HG02840 (cell line): ENCODE measurements around the gene IL1RAP.

ENCODE experiments used
- ATAC-seq: cut with Tn5 transposase; IDR thresholded peaks from one replicate; pipeline ENCODE4 v1.9.1; 2021; ENCODE audit warnings: mild to moderate bottlenecking, moderate library complexity, moderate number of reproducible peaks; ENCODE audit not compliant: unreplicated experiment, low FRiP score

The IL1RAP gene

DNA sequence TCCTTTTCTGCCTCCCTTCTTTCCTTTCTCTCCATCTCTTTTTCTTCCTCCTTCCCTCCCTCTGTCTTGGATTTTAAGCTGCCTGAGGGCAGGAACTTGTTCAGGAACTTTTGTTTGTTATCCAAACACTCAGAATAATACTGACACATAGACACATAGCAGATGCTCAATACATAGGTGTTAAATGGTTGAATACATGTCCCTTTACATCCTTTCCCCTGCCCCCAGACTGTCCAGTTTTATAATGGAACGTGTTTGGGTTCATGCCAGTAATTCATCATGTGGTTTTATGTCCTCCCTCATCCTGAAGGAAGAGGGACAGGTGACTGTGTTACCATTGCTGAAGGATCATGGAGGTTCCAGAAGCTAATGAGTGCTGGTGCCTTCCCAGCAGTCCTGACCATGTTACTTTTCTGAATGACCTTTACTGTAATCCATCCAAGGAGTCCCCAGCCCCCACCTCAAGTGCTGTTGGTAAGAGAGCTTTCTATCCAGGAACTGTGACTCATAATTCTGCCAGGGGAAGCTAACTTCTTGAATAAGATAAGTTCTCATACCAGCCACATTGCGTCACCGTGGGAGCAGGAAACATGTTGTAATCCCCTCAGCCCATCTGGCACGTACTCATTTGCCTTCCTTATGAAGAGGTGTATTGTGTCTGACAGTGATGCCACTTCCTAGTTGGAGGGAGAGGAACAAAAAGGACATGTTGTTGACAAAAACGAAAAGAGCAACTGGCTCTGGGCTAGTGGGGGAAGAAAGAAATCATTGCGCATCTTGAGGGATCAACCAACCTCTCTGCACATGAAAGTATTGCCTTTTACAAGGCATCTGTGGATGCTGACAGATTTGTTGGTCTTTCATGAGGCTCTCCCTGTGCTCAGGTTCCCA is 52.4 kb downstream of the IL1RAP start:
- no peak for ATAC-seq

DNA sequence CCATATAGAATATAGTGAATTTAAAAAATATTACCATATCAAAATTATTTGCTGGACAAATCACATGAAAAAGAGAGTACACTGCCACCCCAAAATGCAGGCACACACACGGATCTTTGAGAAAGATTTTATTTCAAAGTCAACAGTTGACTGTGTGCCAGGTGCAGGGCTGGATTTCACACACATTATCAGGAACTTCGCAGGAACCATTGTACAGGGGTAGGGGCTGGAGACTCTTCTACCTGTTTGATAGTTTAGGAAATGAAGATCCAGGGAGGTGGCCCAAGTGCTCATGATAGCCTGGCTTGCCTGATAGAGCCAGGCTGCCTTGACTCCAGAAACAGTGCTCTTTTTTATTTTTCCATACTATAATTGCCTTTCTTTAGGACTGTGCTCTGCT is 54.2 kb downstream of the IL1RAP start:
- no peak for ATAC-seq

DNA sequence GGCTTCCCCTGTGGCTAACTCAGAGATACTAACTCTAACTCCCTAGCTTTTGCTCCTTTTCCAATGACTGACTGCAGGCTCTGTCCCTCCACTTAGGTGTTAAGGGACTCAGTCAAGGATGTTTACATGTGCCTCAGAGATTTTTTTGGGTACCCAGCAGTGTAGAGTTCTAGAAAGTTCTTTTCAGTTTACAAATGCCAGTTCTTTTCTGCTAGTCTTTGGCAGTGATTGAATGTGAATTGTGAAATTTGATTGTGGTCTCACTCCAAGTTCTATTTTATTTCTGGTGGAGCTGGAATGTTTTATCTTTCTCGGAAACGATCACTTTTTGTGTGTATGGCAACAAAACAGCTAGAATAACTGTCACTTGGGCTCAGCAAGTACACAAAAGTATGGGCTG is 60.6 kb downstream of the IL1RAP start:
- ATAC-seq = no peak

DNA sequence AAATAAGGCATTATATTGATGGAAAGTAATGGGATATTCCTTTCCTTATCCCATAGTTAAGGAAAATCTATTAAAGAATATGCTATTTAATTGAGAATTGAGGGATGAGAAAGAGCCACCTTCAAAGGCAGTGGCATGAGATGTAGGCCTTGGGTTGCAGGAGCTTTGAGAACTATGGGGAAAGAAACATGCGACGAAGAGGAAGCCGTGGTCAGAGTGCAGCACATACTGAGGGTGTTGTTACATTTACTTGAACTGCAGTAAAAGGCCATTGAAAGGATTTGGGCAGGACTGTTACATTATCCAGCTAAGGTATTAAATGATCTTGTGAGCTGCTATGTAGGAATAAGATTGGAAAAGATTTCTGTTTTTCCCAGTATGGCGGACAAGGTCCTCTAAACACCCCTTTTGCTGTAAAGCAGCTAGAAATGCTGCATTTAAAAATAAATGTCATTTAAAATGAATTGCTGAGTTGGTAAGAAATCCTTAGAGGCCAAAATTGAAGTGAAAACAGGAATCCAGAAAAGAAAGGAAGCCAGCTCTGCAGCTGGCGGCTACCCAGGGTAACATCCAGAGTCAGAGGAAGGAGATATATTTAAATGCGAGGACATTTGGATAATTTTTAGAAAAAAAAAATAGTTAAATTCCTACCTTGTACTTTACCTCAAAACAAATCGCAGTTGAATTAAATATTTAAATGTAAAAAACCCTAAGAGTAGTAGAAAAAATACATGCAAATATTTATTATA is 61.7 kb downstream of the IL1RAP start:
- ATAC-seq = no peak

DNA sequence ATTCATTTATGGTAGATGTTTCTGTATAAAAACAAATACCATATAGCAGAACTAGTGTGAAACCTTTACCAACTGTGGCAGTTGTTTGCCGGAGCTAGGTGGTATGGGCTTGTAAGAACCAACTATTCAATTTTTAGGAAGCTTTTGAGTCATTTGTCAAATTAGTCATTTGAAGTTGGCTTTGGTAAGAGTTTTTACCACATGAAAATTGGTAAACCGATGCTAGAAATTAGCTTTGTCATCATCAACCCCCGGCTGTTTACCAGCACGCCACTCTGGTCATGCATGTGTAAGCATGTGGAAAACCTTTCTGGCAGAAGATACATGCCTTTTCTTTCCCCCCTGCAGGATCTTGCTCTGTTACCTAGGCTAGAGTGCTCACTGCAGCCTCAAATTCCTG is 63.3 kb downstream of the IL1RAP start:
- no peak for ATAC-seq

DNA sequence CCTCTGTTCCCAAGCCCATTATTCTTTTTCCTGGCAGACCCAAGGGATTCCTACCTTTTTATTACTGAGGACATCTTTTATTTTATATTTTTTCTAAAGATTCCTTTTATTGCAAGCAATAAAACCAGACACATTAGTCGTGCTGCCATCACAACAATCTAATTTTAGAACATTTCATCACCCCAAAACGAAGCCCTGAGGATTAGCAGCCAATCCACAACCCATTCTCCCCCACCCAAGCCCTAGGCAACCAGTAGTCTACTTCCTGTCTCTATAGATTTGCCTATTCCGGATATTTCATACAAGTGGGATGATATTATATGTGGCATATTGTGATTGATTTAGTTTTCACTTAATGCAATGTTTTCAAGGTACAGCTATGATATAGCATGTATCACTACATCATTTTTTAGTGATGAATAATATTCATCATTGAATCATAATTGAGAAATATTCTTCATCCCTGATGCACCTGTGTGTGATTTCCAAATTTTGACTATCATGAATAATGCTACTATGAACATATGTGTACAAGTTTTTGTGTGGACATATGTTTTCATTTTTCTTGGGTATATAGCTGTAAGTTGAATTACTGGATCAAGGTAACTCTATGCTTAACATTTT is 65.7 kb downstream of the IL1RAP start:
- no peak for ATAC-seq

DNA sequence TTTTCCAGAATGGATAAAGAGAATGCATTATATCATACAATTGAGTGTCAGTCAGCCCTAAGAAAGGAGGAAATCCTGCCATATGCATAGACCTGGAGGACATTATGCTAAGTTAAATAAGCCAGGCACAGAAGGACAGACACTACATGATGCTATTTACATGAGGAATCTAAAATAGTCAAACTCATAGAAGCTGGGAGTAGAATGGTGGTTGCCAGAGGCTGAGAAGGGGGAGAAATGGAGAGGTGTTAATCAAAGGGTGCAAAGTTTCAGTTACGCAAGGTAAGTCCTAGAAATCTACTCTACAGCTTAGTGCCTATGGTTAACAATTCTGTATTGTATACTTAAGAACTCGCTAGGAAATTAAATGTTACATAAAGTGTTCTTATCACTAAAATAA is 66.5 kb downstream of the IL1RAP start:
- ATAC-seq = no peak

DNA sequence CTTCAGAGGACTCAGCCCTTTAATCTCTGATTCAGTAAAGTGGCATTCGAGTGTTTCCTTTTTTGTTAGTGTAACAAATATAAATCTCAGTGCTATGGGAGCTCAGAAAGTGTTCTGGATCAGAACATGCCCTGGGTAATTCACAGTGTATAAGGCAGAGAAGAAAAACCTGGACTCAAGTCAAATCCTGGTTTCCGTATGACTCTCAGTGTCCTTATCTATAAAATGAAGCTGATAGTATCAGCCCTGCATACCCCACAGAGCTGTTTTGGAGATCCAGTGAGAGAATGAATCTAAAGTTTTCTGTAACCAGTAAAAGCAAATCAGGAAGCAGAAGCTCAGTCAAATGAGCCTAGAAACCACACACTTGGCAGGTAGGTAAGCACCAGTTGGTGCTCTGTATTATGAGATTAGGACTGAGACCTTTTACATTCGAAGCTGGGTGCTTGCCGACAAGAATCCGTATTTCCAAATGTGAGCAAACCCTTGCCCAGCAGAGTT is 67.2 kb downstream of the IL1RAP start:
- ATAC-seq = no peak

DNA sequence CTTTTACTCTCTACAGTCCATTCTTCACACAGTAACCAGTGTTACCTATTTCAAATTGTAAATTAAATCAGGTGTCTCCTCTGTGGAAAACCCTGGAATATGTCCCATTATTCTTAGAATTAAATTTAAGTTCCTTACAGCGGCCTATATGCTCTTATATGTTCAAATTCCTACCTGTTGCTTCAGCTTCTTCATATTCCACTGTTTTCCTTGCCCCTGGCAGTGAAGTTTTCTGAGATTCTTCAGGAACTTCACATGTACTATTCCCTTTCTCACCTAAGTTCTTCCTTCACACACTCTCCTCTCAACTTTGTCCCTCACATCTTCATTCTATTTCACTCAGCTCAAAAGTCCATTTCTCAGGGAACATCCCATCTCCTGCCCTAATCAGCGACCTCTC is 68.8 kb downstream of the IL1RAP start:
- no peak for ATAC-seq

DNA sequence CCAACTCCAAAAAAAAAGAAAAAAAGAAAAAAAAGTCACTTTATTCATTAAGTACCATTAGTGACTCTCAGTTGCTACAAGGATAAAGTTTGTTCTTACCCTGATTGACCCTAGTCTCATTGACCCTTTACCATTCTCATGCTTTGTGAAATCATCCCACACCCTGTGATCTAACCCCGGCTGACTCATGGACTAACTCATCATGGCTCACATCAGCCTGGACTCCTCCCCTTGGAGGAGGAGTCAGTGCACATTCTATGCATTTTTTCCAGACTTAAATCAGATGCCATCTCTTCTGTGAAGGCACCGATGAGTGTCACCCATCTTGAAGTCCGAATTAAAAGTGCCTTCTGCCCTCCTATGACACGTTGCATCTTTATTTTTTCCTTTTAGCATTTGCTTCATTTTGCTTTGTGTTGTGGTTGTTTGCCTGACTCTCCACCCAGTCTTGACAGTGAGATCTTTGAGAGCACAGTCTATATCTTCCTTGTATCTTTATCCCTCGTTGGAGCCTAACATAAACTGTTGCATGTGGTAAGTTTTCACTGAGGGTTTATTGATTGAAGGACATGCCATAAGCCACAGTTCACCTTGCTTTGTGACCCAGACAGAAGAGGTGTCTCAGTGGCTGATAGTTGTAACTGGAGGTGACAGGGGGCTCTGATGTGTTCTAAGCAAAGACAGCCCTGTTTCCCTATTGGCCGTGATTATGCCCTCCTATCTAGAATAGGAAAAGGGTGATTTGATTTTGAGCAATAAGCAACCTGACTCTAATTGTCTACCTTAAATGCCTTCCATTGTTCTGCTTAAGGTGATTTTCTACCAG is 72.1 kb downstream of the IL1RAP start:
- peak; percentile 23 for ATAC-seq

DNA sequence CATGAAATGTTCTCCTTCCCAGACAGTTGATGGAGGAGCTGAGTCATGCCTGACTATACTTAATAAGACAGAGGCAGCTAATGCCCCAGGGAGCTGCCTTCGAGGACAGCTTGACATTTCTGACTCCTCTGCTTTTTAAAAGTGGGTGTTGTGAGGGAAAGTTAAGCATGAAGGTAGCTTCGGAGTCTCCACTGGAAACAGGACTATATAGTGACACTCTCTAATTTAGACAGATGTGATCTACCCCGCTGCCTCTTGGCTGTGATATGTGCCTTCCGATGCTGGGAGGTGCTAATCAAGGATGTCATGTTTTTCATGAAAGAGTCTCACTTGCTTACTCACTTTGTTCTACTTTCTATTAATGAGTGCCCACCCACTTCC is 72.7 kb downstream of the IL1RAP start:
- ATAC-seq = peak; percentile 86

DNA sequence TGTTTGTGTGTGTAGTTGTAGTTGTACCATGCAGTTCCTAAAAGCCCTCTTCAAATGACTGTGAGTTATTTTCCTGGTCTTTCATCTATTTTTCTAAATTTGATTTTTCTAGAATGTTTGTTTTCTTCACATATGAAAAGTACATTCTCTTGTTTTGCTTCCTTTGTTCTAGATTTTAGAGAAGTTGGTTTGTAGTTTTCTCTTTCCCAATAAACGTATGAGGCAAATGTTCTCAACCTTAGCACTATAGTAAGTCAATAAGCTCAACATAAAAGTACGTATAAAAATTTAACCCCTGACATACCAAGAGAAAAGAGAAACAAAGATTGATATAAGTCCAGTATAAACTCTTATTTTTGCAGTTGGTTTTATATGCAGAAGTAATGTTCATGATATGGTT is 74.7 kb downstream of the IL1RAP start:
- ATAC-seq = no peak

DNA sequence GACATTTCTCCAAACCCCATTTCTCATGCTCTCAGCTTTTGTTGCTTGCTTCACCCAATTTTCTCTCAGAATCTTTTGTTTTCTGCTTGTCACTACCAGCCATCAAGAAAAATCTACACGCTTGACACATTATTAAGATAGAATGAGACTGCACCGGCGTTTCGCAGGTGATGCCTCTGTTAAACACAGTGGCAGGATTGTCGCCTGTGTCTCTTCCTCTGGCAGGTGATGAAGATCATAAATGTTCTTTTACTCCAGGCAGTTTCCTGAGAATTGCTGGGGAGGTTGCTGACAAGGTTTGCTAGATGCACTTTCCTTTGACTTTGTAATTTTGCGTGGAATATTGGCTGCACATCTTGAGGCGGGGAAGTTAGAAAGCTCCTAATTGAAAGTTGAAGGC is 75.4 kb downstream of the IL1RAP start:
- ATAC-seq = no peak

DNA sequence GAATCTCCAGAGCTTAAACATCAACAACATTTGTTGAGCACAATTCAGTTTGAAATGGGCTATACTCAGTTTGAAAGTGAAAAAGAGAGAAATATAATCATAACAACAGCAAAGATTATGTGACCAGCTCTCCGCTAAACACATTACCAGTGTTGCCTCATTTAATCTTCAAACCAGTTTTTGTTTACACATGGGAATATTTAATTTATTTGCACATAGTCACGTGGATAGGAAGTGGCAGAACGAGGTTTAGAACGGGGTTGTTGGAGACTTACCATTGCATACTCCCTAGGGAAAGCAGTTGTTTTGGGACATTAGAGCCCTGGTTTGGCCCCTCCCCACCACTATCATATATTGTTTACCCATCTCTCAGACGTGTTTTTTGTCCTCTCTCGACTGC is 77.2 kb downstream of the IL1RAP start:
- no peak for ATAC-seq

DNA sequence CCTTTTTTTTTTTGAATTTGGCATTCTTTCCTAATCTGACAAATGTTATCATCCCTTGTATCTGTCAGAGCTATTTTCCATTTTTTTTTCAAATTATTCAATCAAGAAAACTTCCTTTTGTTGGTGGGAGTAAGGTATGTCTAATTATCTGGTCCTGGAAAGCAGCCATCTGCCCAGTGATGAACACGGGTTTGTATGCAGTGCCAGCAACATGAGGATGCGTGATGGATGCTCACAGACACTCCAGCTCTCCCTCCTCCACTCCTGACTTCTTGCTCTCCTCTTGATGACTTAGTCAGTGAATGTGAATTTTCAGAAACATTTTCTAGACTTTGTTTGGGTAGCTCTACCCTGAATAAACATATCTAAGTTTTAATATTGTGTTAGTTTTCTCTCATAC is 79.2 kb downstream of the IL1RAP start:
- no peak for ATAC-seq

DNA sequence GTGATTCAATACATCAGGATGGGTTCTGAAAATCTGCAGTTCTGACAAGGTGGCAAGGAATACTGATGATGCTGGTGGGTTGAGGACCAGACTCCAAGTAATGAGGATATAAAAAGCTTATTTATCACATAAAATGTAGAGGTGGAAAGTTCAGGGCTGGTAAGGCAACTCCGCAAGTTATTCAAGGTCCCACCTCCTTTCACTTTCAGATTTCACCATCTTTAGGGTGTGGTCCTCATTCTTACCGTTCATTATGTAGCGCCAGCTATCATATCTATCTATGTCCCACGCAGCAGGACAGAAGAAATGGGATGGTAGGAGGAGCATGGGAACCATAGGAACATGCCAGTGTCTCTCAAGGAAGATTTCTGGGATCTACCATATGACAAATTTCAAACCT is 80.3 kb downstream of the IL1RAP start:
- ATAC-seq = no peak

DNA sequence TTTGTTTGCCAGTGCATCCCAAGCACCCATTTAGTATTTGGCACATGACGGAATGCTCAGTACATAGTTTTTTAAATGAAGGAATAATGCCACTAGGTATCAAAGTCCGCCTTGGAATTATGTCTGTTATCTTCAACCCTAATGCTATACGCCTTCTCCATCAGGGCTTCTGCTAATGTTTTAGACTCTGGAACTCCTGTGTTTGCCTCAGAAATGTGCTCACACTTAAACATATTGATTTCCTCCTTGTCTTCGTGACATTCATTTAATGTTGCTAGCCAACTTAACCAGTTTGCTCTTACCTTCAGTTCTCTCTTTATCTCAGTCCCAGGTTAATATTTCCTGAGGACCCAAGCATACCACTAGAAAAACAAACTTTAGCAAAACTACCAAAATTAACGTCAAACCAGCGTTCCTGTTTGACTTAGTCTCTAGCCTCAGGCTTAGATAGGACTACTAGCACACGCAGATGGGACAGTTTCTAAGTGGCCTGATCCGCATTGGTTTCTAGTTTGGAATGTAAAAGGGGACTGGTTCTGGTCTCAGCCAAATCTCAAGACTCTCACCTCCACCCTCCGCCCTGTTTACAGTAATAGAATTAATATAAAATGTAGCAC is 81.4 kb downstream of the IL1RAP start:
- ATAC-seq = no peak

DNA sequence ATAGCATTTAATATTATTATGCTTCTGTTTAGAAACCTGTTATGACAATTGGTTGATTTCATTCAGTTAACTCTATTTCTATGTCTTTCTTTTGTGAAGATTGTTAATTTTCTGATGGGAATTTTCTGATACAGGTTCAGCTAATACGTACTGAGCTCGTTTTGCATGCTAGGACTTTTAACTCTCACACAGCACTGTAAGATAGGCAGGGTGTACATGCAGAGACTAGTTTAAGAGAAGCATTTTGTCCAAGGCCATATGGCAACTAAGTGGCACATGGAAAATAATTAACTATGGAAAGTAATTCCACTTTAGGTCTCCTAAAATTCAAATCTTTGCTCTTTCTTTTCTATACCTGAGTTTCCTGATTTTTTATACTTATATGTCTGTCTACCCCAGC is 81.9 kb downstream of the IL1RAP start:
- no peak for ATAC-seq

DNA sequence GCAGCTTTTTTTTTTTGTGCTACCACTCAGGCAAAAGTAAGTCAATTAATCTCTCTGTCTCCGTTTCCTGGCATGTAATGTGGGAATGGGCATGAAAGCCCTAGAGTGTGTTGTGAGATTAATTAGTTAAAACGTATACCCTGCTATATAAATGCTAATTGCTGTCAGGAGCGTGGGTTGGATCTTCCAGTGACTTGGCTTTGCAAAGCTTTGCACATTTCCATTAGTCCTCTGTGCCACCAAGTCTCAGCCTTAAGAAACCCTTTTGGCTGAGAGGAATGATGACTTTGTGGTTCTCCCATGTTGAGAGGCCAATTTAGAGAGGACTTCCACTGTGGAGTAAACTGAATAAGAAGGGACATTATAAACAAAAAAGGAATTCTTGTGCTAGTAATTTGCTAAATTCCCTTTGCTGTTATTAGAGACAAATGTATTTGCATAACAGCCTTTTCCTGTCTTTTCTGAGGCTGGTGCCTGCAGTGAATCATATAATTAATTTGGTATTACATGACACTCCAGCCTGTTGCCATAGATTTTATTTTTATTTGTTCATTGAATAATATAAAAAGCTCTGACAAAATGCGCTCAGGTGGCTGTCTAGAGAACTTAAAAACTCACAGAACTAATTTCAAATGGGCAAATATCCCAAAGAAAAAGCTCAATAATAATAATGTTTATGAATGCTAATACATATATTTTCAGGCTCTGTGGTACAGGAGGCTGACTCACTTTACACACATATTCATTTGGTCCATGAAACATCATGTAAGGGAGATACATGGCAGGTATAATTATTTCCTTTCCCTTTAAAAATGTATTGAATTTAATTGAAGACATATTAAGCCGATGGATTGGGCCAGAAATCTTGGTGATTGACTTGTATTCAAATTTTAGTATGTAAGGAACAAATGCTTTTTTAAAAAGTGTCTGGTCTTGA is 82.7 kb downstream of the IL1RAP start:
- ATAC-seq = no peak
